Mesendoderm (in vitro differentiated cells): ENCODE results near the gene SDHA.
"Not testable (repeated sequence)": the region's sequence is repeated elsewhere in the genome, so short reads cannot be mapped to it uniquely, and the experiment has no call there.

Experiments used
- DNase-seq: peaks from one replicate; pipeline ENCODE4 v3.0.0; 2013
- H2AK5ac ChIP-seq: 2 replicates; pipeline ENCODE4 v1.6.1; 2013; ENCODE audit warnings: low read length, inconsistent platforms
- H2BK120ac ChIP-seq: 2 replicates; pipeline ENCODE4 v1.6.1; 2013; ENCODE audit warnings: low read depth, mild to moderate bottlenecking, low read length, moderate library complexity, mixed read lengths
- H2BK15ac ChIP-seq: replicated peaks from 2 replicates; pipeline ENCODE4 v1.6.1; 2013; ENCODE audit warnings: low read depth, mild to moderate bottlenecking, moderate library complexity
- H2BK5ac ChIP-seq: 2 replicates; pipeline ENCODE4 v1.6.1; 2013; ENCODE audit warnings: low read length, inconsistent platforms
- H3K18ac ChIP-seq: 2 replicates; pipeline ENCODE4 v1.6.1; 2013; ENCODE audit warnings: mild to moderate bottlenecking, low read length, mixed read lengths
- H3K23ac ChIP-seq: one replicate; pipeline ENCODE4 v1.6.1; 2013; ENCODE audit warnings: low read length
- H3K27ac ChIP-seq: 2 replicates; pipeline ENCODE4 v1.5.1; 2013; ENCODE audit warnings: low read depth, mild to moderate bottlenecking, inconsistent platforms, low read length, moderate library complexity
- H3K27me3 ChIP-seq: 2 replicates; pipeline ENCODE4 v1.6.1; 2013; ENCODE audit warnings: low read length, control low read depth, mild to moderate bottlenecking, inconsistent platforms; ENCODE audit not compliant: insufficient read depth, poor library complexity
- H3K36me3 ChIP-seq: 2 replicates; pipeline ENCODE4 v1.6.1; 2013; ENCODE audit warnings: low read length, inconsistent platforms; ENCODE audit not compliant: control insufficient read depth, insufficient read depth
- H3K4ac ChIP-seq: one replicate; pipeline ENCODE4 v1.6.1; 2013; ENCODE audit warnings: low read depth, mild to moderate bottlenecking, low read length, moderate library complexity
- H3K4me1 ChIP-seq: 2 replicates; pipeline ENCODE4 v1.6.1; 2013; ENCODE audit warnings: low read depth, low read length, inconsistent platforms; ENCODE audit not compliant: control insufficient read depth
- H3K4me2 ChIP-seq: 2 replicates; pipeline ENCODE4 v1.6.1; 2013; ENCODE audit warnings: low read length
- H3K4me3 ChIP-seq: 2 replicates; pipeline ENCODE4 v1.5.1; 2013; ENCODE audit warnings: mild to moderate bottlenecking, low read length
- H3K56ac ChIP-seq: one replicate; pipeline ENCODE4 v1.6.1; 2013; ENCODE audit warnings: low read length
- H3K79me1 ChIP-seq: 2 replicates; pipeline ENCODE4 v1.6.1; 2013; ENCODE audit warnings: low read length, inconsistent platforms
- H3K79me2 ChIP-seq: 2 replicates; pipeline ENCODE4 v1.6.1; 2013; ENCODE audit warnings: mild to moderate bottlenecking, low read length; ENCODE audit not compliant: control insufficient read depth, insufficient read depth
- H3K9ac ChIP-seq: 2 replicates; pipeline ENCODE4 v1.6.1; 2013; ENCODE audit warnings: low read length, inconsistent platforms
- H4K5ac ChIP-seq: one replicate; pipeline ENCODE4 v1.6.1; 2013; ENCODE audit warnings: low read length
- H4K8ac ChIP-seq: one replicate; pipeline ENCODE4 v1.6.1; 2013; ENCODE audit warnings: low read depth, mild to moderate bottlenecking, control low read depth, low read length, moderate library complexity
- WGBS: extraction: QIAGEN DNeasy Blood & Tissue Kit; methylation state at CpG from one replicate; pipeline ENCODE4 v1.1.7; 2013; ENCODE audit warnings: low lambda C conversion rate, missing lambda C conversion rate; ENCODE audit not compliant: insufficient coverage; ENCODE audit errors: extremely low coverage; 5-methylcytosine and 5-hydroxymethylcytosine counted together

SDHA gene

DNA sequence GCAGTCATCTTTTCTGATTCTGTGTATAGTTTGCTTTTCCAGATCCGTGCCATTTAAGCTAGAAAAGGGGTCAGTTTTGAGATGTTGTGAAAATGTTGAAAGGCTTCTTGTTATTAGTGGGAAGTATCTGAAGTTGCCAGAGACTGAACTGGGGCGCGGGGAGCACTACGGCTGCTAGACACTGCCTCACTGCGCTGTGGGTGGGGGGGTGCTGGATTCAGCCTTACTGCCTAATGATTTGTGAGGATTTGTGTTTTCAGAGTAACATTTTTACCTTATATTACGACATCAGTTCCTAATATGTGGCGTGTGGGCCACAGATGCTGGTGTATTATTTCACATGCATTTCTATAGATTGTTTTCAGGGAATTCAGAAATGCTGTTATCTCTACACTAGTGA, 55.4 kb downstream of the SDHA start:
- not testable (repeated sequence) for H3K4me2 ChIP-seq, H3K4ac ChIP-seq, H2BK5ac ChIP-seq, H3K27ac ChIP-seq, H3K9ac ChIP-seq, H3K56ac ChIP-seq, H2BK120ac ChIP-seq, H4K5ac ChIP-seq, H2AK5ac ChIP-seq, H3K18ac ChIP-seq, H3K4me3 ChIP-seq, H4K8ac ChIP-seq, H3K27me3 ChIP-seq, H3K36me3 ChIP-seq, H3K4me1 ChIP-seq, H3K23ac ChIP-seq, H2BK15ac ChIP-seq, DNase-seq, H3K79me1 ChIP-seq
- H3K79me2 ChIP-seq: peaks cover 20% of the 10 kb centered on the region
- WGBS: no CpG with 5 or more reads among the region's 7 CpGs

DNA sequence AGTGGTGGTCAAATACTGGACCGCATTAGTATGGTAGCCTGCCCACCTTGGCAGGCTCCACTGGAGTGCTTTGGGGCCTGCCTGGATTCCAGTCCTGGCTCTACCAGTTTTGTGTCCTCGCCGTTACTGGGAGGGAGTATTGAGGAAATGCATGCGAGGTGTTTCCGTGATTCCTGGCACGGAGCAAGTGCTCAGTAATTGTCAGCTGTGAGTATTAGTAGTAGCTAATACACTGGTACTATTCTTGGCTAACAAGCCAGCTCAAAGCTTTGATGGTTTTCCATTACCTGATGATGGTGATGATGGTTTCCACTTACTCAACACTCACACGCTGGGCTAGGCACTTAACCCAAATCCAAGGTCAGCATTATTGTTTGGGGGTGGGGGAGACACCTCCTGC, 56.2 kb downstream of the SDHA start:
- peaks cover 24% of the 10 kb centered on the region for H3K79me2 ChIP-seq
- not testable (repeated sequence) for H4K5ac ChIP-seq, H2BK120ac ChIP-seq, H2BK5ac ChIP-seq, H3K23ac ChIP-seq, H3K27me3 ChIP-seq, H3K4me3 ChIP-seq, H2AK5ac ChIP-seq, DNase-seq, H4K8ac ChIP-seq, H3K56ac ChIP-seq, H3K4ac ChIP-seq, H3K36me3 ChIP-seq, H3K4me1 ChIP-seq, H3K9ac ChIP-seq, H2BK15ac ChIP-seq, H3K27ac ChIP-seq, H3K4me2 ChIP-seq, H3K18ac ChIP-seq, H3K79me1 ChIP-seq
- no CpG with 5 or more reads among the region's 7 CpGs for WGBS

DNA sequence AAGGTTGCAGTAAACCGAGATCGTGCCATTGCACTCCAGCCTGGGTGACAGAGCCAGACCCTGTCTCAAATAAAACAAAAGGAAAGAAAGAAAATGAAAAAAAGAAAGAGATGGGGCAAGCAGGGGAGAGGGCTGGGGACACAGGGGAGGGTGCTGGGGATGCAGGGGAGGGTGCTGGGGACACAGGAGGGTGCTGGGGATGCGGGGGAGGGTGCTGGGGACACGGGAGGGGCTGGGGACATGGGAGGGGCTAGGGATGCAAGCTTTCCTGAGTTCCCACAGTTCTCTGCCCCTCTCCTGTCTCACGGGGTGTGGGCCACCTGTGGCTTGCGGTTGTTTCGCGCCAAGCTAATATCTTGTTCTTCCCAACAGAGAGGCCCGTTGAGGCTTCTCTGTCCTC, 60.5 kb downstream of the SDHA start:
- no peak overlapping the region for H2AK5ac ChIP-seq
- no peak overlapping the region for H4K5ac ChIP-seq
- no peak for DNase-seq
- H4K8ac ChIP-seq: no peak overlapping the region
- H2BK120ac ChIP-seq: no peak overlapping the region
- H2BK15ac ChIP-seq: no peak overlapping the region
- no peak overlapping the region for H3K18ac ChIP-seq
- H3K27me3 ChIP-seq: no peaks in the 10 kb centered on the region
- peaks cover under 1% of the 10 kb centered on the region for H3K36me3 ChIP-seq
- peaks cover 13% of the 10 kb centered on the region for H3K79me1 ChIP-seq
- no peak overlapping the region for H3K23ac ChIP-seq
- H3K4me3 ChIP-seq: no peak overlapping the region
- no peak overlapping the region for H2BK5ac ChIP-seq
- no peak overlapping the region for H3K56ac ChIP-seq
- H3K4me2 ChIP-seq: no peak overlapping the region
- no peak overlapping the region for H3K4ac ChIP-seq
- H3K27ac ChIP-seq: no peak overlapping the region
- WGBS: no CpG with 5 or more reads among the region's 9 CpGs
- no peaks in the 10 kb centered on the region for H3K4me1 ChIP-seq
- no peak overlapping the region for H3K9ac ChIP-seq
- H3K79me2 ChIP-seq: peaks cover 39% of the 10 kb centered on the region

DNA sequence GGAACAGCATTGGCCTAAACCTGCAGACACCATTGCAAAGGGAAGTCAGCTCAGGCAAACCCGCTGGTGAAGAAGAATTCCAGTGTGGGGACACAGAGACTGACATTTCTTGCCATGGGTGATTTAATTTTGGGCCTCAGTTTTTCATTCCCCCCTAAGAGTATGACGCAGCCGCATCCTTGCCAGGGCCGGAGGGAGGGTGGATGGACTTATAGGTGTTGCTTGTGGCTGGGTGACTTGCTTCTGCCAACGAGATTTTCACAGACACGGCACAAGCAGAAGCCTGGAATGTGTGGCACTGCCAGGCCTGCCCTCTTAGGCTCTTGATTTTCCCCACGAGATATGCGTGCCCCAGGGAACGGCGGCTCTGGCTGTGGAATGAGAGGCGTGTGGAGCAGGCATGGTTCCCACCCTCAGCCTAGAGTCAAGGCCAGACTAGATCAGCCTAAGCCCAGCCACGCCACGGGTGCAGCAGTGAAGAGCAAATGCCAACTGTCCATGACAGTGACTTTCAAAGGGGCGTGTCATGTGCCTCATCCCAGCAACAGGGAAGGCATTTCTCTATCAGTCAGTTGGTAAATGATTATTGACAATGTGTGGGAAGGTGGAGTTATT, 61.0 kb downstream of the SDHA start:
- not testable (repeated sequence) for H3K4ac ChIP-seq, H3K4me2 ChIP-seq, H3K23ac ChIP-seq, H2AK5ac ChIP-seq, H3K18ac ChIP-seq, DNase-seq, H2BK120ac ChIP-seq, H3K56ac ChIP-seq, H4K8ac ChIP-seq, H3K4me3 ChIP-seq, H2BK5ac ChIP-seq, H3K36me3 ChIP-seq, H3K4me1 ChIP-seq, H3K27me3 ChIP-seq, H3K9ac ChIP-seq, H2BK15ac ChIP-seq, H4K5ac ChIP-seq, H3K27ac ChIP-seq
- H3K79me2 ChIP-seq: peaks cover 41% of the 10 kb centered on the region
- peaks cover 16% of the 10 kb centered on the region for H3K79me1 ChIP-seq
- no CpG with 5 or more reads among the region's 14 CpGs for WGBS

DNA sequence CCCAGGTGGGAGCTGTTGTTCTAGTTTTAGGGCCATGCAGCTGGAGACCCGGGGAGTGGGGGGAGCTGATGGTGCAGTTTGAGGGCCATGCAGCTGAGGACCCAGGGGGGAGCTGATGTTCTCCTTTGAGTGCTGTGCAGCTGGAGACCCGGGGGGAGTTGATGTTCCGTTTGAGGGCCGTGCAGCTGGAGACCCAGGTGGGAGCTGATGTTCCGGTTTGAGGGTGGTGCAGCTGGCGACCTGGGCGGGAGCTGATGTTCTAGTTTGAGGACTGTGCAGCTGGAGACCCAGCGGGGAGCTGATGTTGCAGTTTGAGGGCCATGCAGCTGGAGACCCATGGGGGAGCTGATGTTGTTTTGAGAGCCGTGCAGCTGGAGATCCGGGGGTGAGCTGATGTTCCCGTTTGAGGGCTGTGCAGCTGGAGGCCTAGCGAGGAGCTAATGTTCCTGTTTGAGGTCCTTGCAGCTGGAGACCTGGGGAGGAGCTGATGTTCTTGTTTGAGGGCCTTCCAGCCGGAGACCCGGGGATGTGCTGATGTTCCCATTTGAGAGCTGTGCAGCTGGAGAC, 68.0 kb downstream of the SDHA start:
- WGBS: no CpG with 5 or more reads among the region's 14 CpGs
- no peak overlapping the region for H3K9ac ChIP-seq
- H2BK5ac ChIP-seq: no peak overlapping the region
- H4K8ac ChIP-seq: no peak overlapping the region
- peaks cover 2% of the 10 kb centered on the region for H3K36me3 ChIP-seq
- H3K4me2 ChIP-seq: no peak overlapping the region
- peaks cover 33% of the 10 kb centered on the region for H3K79me2 ChIP-seq
- no peak overlapping the region for H3K4ac ChIP-seq
- no peak overlapping the region for H3K56ac ChIP-seq
- H2BK15ac ChIP-seq: no peak overlapping the region
- H3K4me3 ChIP-seq: no peak overlapping the region
- H3K23ac ChIP-seq: no peak overlapping the region
- H3K4me1 ChIP-seq: no peaks in the 10 kb centered on the region
- no peak overlapping the region for H2BK120ac ChIP-seq
- no peaks in the 10 kb centered on the region for H3K27me3 ChIP-seq
- no peak for DNase-seq
- H3K18ac ChIP-seq: no peak overlapping the region
- no peak overlapping the region for H2AK5ac ChIP-seq
- H3K27ac ChIP-seq: no peak overlapping the region
- peaks cover 28% of the 10 kb centered on the region for H3K79me1 ChIP-seq
- H4K5ac ChIP-seq: no peak overlapping the region

DNA sequence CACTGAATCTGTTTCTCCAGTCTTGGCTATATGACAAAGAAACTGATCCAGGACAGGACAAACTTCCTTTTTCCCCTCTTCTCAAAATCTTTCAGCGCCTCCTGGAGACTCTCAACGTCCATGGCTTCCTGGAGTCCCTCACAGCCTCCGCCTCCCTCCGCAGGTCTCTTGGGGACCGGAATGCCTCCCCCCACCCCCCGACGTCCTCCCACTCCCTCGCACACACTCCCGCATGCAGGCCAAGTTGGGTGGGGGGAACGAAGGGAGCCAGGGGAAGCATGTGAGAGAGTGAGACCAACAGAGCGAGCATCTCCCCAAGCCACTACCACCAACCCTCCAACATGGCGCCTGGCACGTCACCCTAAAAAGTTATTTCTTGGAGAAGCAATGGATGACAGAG, 72.1 kb downstream of the SDHA start:
- H3K56ac ChIP-seq, H3K18ac ChIP-seq, H3K4me2 ChIP-seq, H2BK120ac ChIP-seq, DNase-seq, H4K8ac ChIP-seq, H3K23ac ChIP-seq, H3K4ac ChIP-seq, H3K9ac ChIP-seq, H3K27ac ChIP-seq, H3K79me2 ChIP-seq, H3K36me3 ChIP-seq, H3K4me1 ChIP-seq, H2BK15ac ChIP-seq, H3K27me3 ChIP-seq, H2BK5ac ChIP-seq, H4K5ac ChIP-seq, H2AK5ac ChIP-seq, H3K4me3 ChIP-seq: not testable (repeated sequence)
- H3K79me1 ChIP-seq: peaks cover 10% of the 10 kb centered on the region
- no CpG with 5 or more reads among the region's 13 CpGs for WGBS
